Measurements from ENCODE around the gene PCGF2.

PCGF2 gene

DNA sequence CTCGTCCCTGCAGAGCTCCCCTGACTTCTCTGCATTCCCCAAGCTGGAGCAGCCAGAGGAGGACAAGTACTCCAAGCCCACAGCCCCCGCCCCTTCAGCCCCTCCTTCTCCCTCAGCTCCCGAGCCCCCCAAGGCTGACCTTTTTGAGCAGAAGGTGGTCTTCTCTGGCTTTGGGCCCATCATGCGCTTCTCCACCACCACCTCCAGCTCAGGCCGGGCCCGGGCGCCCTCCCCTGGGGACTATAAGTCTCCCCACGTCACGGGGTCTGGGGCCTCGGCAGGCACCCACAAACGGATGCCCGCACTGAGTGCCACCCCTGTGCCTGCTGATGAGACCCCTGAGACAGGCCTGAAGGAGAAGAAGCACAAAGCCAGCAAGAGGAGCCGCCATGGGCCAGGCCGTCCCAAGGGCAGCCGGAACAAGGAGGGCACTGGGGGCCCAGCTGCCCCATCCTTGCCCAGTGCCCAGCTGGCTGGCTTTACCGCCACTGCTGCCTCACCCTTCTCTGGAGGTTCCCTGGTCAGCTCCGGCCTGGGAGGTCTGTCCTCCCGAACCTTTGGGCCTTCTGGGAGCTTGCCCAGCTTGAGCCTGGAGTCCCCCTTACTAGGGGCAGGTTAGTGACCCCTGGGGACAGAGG lies 31.6 kb downstream of the PCGF2 start:
- H3K27ac ChIP-seq (ENCODE audit: low read depth, low read length, severe bottlenecking): no peak overlapping the region
- H3K9me3 ChIP-seq (ENCODE audit: control insufficient read depth, low read length): no peaks in the 10 kb centered on the region
- WGBS, 2 experiments (ENCODE audit: insufficient coverage in 2 of 2): 87 to 94% methylated on average over 15 to 18 of the region's 18 CpGs
- H3K4me1 ChIP-seq (ENCODE audit: control insufficient read depth, insufficient read depth, low read length, poor library complexity, severe bottlenecking): peaks cover 3% of the 10 kb centered on the region
- H3K36me3 ChIP-seq (ENCODE audit: control insufficient read depth, insufficient read depth, low read length): peaks cover 52% of the 10 kb centered on the region
- H3K4me3 ChIP-seq (ENCODE audit: extremely low read depth, insufficient read depth, low read length, poor library complexity, severe bottlenecking): no peak overlapping the region

DNA sequence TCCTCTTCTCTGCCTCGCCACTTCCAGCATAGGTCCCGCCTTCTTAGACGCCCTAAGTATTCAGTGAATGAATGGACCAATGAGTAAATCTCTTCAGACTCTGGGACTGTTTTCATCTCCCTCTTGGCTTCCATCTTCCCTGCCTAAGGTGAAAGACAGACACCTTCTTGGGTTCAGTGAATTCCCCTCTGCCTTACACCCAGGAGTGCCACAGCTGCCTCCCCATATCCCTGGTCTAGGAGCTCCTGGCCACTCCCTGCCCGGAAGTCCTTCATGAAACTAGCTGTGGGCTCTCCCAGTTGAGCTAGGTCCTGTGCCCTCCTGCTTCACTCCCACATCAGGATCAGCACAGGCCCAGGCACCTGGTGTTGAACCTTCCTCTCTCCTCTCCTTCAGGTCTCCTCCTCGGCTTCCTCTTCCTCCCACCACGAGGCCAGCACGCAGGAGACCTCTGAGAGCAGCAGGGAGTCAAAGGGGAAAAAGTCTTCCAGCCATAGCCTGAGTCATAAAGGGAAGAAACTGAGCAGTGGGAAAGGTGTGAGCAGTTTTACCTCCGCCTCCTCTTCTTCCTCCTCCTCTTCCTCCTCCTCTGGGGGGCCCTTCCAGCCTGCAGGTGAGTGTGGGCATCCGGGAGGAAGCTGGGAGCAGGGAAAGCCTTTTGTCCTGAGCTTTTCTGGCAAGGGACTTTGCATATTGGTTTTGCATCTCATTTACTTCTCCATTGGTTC lies 32.8 kb downstream of the PCGF2 start:
- H3K27ac ChIP-seq (ENCODE audit: low read depth, low read length, severe bottlenecking): no peak overlapping the region
- peaks cover 47% of the 10 kb centered on the region for H3K36me3 ChIP-seq (ENCODE audit: control insufficient read depth, insufficient read depth, low read length)
- 90 to 94% methylated on average over 2 to 4 of the region's 9 CpGs for WGBS, 2 experiments (ENCODE audit: insufficient coverage in 2 of 2)

DNA sequence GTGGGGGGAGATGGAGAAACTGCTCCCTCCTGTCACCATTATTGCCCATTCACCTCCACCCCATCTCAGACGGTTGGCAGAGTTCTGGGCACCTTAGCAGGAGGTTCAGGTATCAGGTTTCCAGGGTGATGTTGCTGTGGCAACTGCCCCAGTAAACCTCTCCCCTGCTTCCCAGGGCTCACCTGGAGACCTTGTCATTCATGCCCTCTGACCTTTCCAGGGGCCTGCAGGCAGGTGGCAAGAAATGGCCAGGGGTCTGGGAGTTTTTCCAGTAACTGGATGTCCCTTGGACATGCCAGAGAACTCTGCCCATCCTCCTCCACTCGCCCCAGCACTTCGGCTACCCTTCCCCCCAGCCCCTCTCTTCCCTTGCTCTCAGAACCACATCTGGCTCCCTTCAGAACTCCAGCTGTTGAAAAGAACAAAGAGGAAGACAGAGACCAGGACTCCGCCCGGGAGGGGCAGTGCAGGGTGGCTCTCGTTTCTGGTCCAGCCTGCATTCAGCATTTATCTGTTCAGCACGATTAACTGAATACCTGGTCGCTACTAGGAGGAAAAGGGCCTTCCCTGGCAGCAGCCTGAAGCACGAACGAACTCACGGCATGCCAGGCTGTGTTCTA lies 34.6 kb downstream of the PCGF2 start:
- Histone ChIP-seq H3K4me3 (ENCODE audit: extremely low read depth, insufficient read depth, low read length, poor library complexity, severe bottlenecking) (no peak overlapping the region), H3K36me3 (ENCODE audit: control insufficient read depth, insufficient read depth, low read length) (peaks cover 57% of the 10 kb centered on the region), H3K27ac (ENCODE audit: low read depth, low read length, severe bottlenecking) (no peak overlapping the region), H3K4me1 (ENCODE audit: control insufficient read depth, insufficient read depth, low read length, poor library complexity, severe bottlenecking) (peaks cover 3% of the 10 kb centered on the region), H3K9me3 (ENCODE audit: control insufficient read depth, low read length) (no peaks in the 10 kb centered on the region)
- WGBS, 2 experiments (ENCODE audit: insufficient coverage in 2 of 2): 84 to 92% methylated on average over 7 of the region's 11 CpGs

More for the DNA sequence above, 32.8 kb downstream of the PCGF2 start:
- peaks cover 3% of the 10 kb centered on the region for H3K4me1 ChIP-seq (ENCODE audit: control insufficient read depth, insufficient read depth, low read length, poor library complexity, severe bottlenecking)
- no peaks in the 10 kb centered on the region for H3K9me3 ChIP-seq (ENCODE audit: control insufficient read depth, low read length)
- no peak overlapping the region for H3K4me3 ChIP-seq (ENCODE audit: extremely low read depth, insufficient read depth, low read length, poor library complexity, severe bottlenecking)

DNA sequence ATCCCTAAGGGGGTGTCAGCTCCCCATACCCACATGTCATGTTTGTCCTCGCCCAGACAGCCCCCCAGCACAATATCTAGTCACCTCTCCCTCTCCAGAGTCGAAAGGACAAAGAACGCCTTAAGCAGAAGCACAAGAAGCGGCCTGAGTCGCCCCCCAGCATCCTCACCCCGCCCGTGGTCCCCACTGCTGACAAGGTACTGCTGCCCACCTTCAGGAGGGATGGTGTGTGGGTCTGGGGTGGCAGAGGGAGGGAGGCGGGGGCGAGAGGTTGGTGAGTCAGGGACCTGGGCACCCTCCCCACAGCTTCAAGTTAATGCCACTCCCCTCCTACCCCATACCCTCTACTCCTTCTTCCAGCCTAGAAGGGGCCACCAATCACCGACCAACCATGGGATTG lies 35.5 kb downstream of the PCGF2 start:
- no peaks in the 10 kb centered on the region for H3K4me1 ChIP-seq (ENCODE audit: control insufficient read depth, insufficient read depth, low read length, poor library complexity, severe bottlenecking)
- H3K36me3 ChIP-seq (ENCODE audit: control insufficient read depth, insufficient read depth, low read length): peaks cover 61% of the 10 kb centered on the region

DNA sequence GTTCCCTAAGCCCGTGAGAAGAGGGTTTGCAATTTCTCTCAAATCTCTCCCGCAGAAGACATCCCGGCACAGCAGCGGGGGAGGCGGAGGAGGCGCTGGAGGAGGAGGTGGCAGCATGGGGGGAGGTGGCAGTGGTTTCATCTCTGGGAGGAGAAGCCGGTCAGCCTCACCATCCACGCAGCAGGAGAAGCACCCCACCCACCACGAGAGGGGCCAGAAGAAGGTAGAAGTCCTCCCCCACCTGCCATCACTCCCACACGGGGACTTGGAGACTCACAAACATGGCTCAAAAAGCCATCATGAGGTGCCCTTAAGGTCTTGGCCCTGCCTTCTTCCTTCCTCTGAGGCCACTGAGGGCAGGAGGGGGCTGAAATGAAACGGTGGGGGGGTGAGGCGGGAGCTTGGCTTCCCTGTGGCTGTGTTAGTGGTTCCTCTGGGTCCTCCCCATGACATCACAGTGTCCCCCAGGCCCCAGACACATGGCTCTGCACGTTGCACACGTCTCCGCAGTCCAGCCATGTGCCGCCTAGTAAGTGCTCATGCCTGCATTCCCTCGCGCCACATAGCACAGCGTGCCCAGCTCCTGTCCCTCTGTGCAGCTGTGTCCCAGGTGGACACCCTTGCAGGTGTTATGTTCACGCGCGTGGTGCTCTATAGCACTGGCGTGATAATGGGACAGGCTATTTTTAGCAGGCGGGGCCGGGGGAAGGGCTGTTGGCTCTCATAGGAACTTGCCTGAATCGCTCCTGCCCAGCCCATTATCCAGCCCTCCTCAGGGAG lies 36.2 kb downstream of the PCGF2 start:
- H3K27ac ChIP-seq (ENCODE audit: low read depth, low read length, severe bottlenecking): no peak overlapping the region
- 90 to 96% methylated on average over 14 to 16 of the region's 26 CpGs for WGBS, 2 experiments (ENCODE audit: insufficient coverage in 2 of 2)
- H3K4me3 ChIP-seq (ENCODE audit: extremely low read depth, insufficient read depth, low read length, poor library complexity, severe bottlenecking): no peak overlapping the region
- no peaks in the 10 kb centered on the region for H3K9me3 ChIP-seq (ENCODE audit: control insufficient read depth, low read length)
- peaks cover 1% of the 10 kb centered on the region for H3K4me1 ChIP-seq (ENCODE audit: control insufficient read depth, insufficient read depth, low read length, poor library complexity, severe bottlenecking)
- peaks cover 55% of the 10 kb centered on the region for H3K36me3 ChIP-seq (ENCODE audit: control insufficient read depth, insufficient read depth, low read length)

More for the DNA sequence above, 35.5 kb downstream of the PCGF2 start:
- H3K9me3 ChIP-seq (ENCODE audit: control insufficient read depth, low read length): no peaks in the 10 kb centered on the region
- H3K27ac ChIP-seq (ENCODE audit: low read depth, low read length, severe bottlenecking): no peak overlapping the region
- 94 to 100% methylated on average over 4 to 6 of the region's 10 CpGs for WGBS, 2 experiments (ENCODE audit: insufficient coverage in 2 of 2)
- no peak overlapping the region for H3K4me3 ChIP-seq (ENCODE audit: extremely low read depth, insufficient read depth, low read length, poor library complexity, severe bottlenecking)

DNA sequence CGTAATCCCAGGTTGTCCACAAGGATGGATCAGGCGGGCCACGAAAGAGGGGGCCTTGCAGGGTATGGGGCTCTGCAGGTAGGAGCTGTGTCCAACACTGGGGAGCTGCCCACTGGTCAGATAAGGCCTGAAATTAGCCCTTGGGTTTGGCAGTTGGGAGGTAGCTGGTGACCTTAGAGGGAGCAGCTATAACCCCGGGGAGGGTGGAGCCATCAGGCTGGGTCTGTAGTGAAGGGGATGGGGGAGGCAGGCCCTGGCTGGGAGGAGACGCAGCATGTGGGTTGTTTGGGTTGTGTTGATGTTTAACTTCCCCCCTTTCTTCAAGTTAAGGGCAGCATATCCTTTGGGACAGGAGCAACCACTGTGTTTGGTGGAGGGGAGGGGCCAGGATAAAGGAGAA lies 37.2 kb downstream of the PCGF2 start:
- no peak overlapping the region for H3K27ac ChIP-seq (ENCODE audit: low read depth, low read length, severe bottlenecking)
- WGBS, 2 experiments (ENCODE audit: insufficient coverage in 2 of 2): 87 to 93% methylated on average over 3 to 4 of the region's 5 CpGs
- H3K9me3 ChIP-seq (ENCODE audit: control insufficient read depth, low read length): no peaks in the 10 kb centered on the region
- H3K36me3 ChIP-seq (ENCODE audit: control insufficient read depth, insufficient read depth, low read length): peaks cover 47% of the 10 kb centered on the region
- H3K4me3 ChIP-seq (ENCODE audit: extremely low read depth, insufficient read depth, low read length, poor library complexity, severe bottlenecking): no peak overlapping the region
- H3K4me1 ChIP-seq (ENCODE audit: control insufficient read depth, insufficient read depth, low read length, poor library complexity, severe bottlenecking): peaks cover 10% of the 10 kb centered on the region

DNA sequence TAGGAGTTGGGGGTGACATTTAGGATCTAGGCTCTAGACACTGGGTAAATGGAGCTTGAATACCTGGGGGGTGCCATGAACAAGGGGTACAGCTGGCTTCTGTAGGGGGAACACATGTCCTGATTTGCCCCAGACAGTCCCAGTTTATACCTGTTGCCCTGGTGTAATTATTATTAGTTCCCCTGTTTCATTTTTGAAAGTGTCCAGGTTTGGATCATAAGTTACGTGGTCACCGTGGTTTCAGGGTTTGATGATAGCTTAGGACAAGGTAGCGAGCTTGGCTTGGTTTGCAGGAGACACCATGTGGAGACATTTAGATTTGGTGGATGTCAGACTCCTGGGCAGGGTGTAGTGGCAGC lies 37.6 kb downstream of the PCGF2 start:
- peaks cover 46% of the 10 kb centered on the region for H3K36me3 ChIP-seq (ENCODE audit: control insufficient read depth, insufficient read depth, low read length)
- no peaks in the 10 kb centered on the region for H3K9me3 ChIP-seq (ENCODE audit: control insufficient read depth, low read length)
- H3K27ac ChIP-seq (ENCODE audit: low read depth, low read length, severe bottlenecking): no peak overlapping the region
- 97% methylated on average over 3 of the region's 3 CpGs for WGBS, 2 experiments (ENCODE audit: insufficient coverage in 2 of 2)
- H3K4me3 ChIP-seq (ENCODE audit: extremely low read depth, insufficient read depth, low read length, poor library complexity, severe bottlenecking): no peak overlapping the region
- H3K4me1 ChIP-seq (ENCODE audit: control insufficient read depth, insufficient read depth, low read length, poor library complexity, severe bottlenecking): peaks cover 10% of the 10 kb centered on the region

DNA sequence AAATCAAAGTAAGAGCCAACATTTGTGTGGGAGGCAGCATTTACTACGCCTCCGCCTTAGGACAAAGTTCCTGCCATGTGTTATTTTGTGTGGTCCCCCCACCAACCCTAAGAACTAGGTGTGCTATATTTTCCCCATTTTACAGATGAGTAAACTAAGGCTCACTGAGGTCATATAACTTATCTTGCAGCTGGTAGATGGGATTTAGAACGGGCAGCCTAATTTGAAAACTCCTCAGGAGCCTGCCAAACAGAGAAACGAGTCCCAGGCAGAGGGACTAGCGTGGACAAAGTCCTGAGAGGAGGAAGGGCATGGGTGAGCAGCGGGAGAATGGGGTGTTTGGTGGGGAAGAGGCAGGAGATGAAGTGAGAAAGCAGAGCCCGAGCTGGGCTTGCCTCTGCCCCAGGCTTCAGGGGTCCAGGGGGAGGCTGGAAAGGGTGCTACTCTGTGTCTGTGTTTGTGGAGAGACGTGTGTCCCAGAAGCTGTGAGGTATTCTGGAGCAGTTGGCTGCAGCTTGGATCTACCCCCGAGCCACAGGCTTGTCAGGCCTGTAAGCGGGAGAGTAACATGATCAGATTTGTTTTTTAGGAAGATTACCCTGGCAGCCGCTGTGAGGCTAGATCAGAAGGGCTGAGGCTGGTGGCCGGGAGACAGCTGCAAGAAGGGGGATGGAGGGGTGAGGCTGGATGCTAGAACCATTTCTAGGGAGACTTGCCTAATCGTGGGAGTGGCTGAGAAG lies 38.1 kb downstream of the PCGF2 start:
- Histone ChIP-seq H3K4me3 (ENCODE audit: extremely low read depth, insufficient read depth, low read length, poor library complexity, severe bottlenecking) (no peak overlapping the region), H3K4me1 (ENCODE audit: control insufficient read depth, insufficient read depth, low read length, poor library complexity, severe bottlenecking) (peaks cover 10% of the 10 kb centered on the region), H3K9me3 (ENCODE audit: control insufficient read depth, low read length) (no peaks in the 10 kb centered on the region), H3K36me3 (ENCODE audit: control insufficient read depth, insufficient read depth, low read length) (peaks cover 41% of the 10 kb centered on the region), H3K27ac (ENCODE audit: low read depth, low read length, severe bottlenecking) (no peak overlapping the region)
- 93 to 95% methylated on average over 10 to 11 of the region's 13 CpGs for WGBS, 2 experiments (ENCODE audit: insufficient coverage in 2 of 2)

DNA sequence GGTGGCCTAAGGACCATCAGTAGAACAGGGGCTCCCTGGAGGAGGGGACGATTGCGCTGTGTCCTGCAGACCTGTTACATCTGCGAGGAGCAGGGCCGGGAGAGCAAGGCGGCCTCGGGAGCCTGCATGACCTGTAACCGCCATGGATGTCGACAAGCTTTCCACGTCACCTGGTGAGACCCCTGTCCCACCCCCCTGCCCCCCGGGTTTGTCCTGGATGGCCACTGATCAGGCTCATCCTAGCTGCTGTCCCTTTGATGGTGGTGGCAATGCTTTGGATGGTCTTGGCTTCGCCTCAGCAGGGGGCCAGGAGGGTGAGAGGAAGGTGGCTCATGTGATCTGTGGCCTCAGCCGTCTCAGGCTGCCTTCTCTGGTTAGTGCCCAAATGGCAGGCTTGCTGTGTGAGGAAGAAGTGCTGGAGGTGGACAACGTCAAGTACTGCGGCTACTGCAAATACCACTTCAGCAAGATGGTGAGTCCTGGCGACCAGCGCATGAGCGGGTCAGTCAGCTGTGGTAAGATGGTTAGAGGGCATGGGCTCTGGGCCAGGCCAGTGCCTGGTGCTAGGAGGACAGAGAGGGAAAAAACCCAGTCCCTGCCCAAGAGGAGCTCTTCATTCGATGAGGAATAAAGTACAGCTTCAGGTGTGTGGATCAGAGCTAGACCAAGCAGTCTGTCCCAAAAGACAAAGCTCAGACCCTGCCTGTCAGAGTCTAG lies 38.9 kb downstream of the PCGF2 start:
- Histone ChIP-seq H3K9me3 (ENCODE audit: control insufficient read depth, low read length) (no peaks in the 10 kb centered on the region), H3K27ac (ENCODE audit: low read depth, low read length, severe bottlenecking) (no peak overlapping the region), H3K4me1 (ENCODE audit: control insufficient read depth, insufficient read depth, low read length, poor library complexity, severe bottlenecking) (peaks cover 10% of the 10 kb centered on the region), H3K36me3 (ENCODE audit: control insufficient read depth, insufficient read depth, low read length) (peaks cover 36% of the 10 kb centered on the region), H3K4me3 (ENCODE audit: extremely low read depth, insufficient read depth, low read length, poor library complexity, severe bottlenecking) (no peak overlapping the region)
- WGBS, 2 experiments (ENCODE audit: insufficient coverage in 2 of 2): 90 to 95% methylated on average over 14 to 15 of the region's 18 CpGs

Data from mesodermal cell (in vitro differentiated cells).